H1 (cell line): Measurements from ENCODE around the gene RNF20. TPM values are rescaled to one million over a fixed set of nuclear protein-coding genes. Genes with fewer than 3 reads are reported as not detected.

Source experiments
- CTCF ChIA-PET: fragments of 300-600 bp; sonication (Branson Sonifier 250); formaldehyde crosslinking; loops from one replicate; lab custom pipeline; 2021; ENCODE audit not compliant: partially characterized antibody; lab: Charles Lee
- POLR2A ChIA-PET: fragments of 300-600 bp; sonication (Branson Sonifier 250); formaldehyde crosslinking; loops from one replicate; lab custom pipeline; 2021; ENCODE audit warnings: inconsistent platforms; ENCODE audit not compliant: partially characterized antibody; lab: Charles Lee
- DNase-seq, 2 experiments: peaks; one replicate each; pipeline versions ENCODE4 v3.0.0 to v3.0.0-alpha.2; 2010 to 2022; ENCODE audit warnings: low spot score in 2 of 2, low read depth in 1 of 2, mixed read lengths in 1 of 2
- FAIRE-seq: peaks from 2 replicates; lab custom pipeline; 2011; peaks lifted over from hg19 to GRCh38; lab: Jason Lieb, UNC
- H2AFZ ChIP-seq: 2 replicates; pipeline ENCODE4 v1.8.1; 2012; ENCODE audit warnings: low read length, inconsistent platforms
- H2AK5ac ChIP-seq: 2 replicates; pipeline ENCODE4 v1.6.1; 2013; ENCODE audit warnings: low read depth, low read length
- H2BK120ac ChIP-seq: replicated peaks from 2 replicates; pipeline ENCODE3; 2013; ENCODE audit warnings: low read depth, low read length, inconsistent platforms
- H2BK12ac ChIP-seq: 2 replicates; pipeline ENCODE4 v1.6.1; 2013; ENCODE audit warnings: low read depth, low read length
- H2BK15ac ChIP-seq: 2 replicates; pipeline ENCODE4 v1.6.1; 2013; ENCODE audit warnings: low read length
- H2BK20ac ChIP-seq: 2 replicates; pipeline ENCODE4 v1.6.1; 2013; ENCODE audit warnings: low read length
- H2BK5ac ChIP-seq: 2 replicates; pipeline ENCODE4 v1.6.1; 2013; ENCODE audit warnings: low read depth, low read length
- H3K14ac ChIP-seq: 2 replicates; pipeline ENCODE4 v1.6.1; 2013; ENCODE audit warnings: inconsistent platforms; ENCODE audit not compliant: insufficient read length
- H3K18ac ChIP-seq: 2 replicates; pipeline ENCODE4 v1.6.1; 2013; ENCODE audit warnings: low read length; ENCODE audit errors: extremely low read depth
- H3K23ac ChIP-seq: 2 replicates; pipeline ENCODE4 v1.6.1; 2013; ENCODE audit warnings: inconsistent platforms; ENCODE audit not compliant: insufficient read length
- H3K23me2 ChIP-seq: 2 replicates; pipeline ENCODE4 v1.6.1; 2013; ENCODE audit warnings: low read depth, low read length
- H3K27ac ChIP-seq: 2 replicates; pipeline ENCODE4 v1.6.1; 2011; ENCODE audit warnings: low read depth, low read length, inconsistent platforms
- H3K27me3 ChIP-seq, 4 experiments: replicated peaks in 1 of 4; 1 replicate in 1 of 4; 2 replicates in 3 of 4; pipeline versions ENCODE4 v1.6.1 to v1.8.1; 2011 to 2013; ENCODE audit warnings: low read length in 3 of 4, mild to moderate bottlenecking in 3 of 4, inconsistent platforms in 2 of 4, mixed read lengths in 2 of 4, moderate library complexity in 1 of 4; ENCODE audit not compliant: control insufficient read depth in 3 of 4, insufficient read depth in 3 of 4; ENCODE audit errors: extremely low read depth in 1 of 4
- H3K36me3 ChIP-seq, 4 experiments: 2 replicates each; pipeline versions ENCODE4 v1.6.1 to v1.8.1; 2011 to 2013; ENCODE audit warnings: mild to moderate bottlenecking in 4 of 4, low read length in 3 of 4, moderate library complexity in 2 of 4, control low read depth in 1 of 4, inconsistent platforms in 1 of 4; ENCODE audit not compliant: insufficient read depth in 4 of 4, control insufficient read depth in 2 of 4
- H3K4ac ChIP-seq: replicated peaks from 2 replicates; pipeline ENCODE3; 2013; ENCODE audit warnings: low read length, low read depth, mixed read lengths, inconsistent platforms; ENCODE audit not compliant: insufficient read length
- H3K4me1 ChIP-seq, 4 experiments: replicated peaks in 1 of 4; 1 replicate in 1 of 4; 2 replicates in 3 of 4; pipeline versions ENCODE4 v1.6.1 to v1.8.1; 2011 to 2013; ENCODE audit warnings: low read length in 3 of 4, inconsistent platforms in 2 of 4, mixed read lengths in 1 of 4; ENCODE audit not compliant: insufficient read depth in 4 of 4, control insufficient read depth in 3 of 4
- H3K4me2 ChIP-seq, 2 experiments: 2 replicates each; pipeline versions ENCODE4 v1.6.1 to v1.8.1; 2011 to 2013; ENCODE audit warnings: low read depth in 2 of 2, low read length in 2 of 2, control low read depth in 1 of 2, inconsistent platforms in 1 of 2, mild to moderate bottlenecking in 1 of 2; ENCODE audit not compliant: insufficient read depth in 1 of 2
- H3K4me3 ChIP-seq, 4 experiments: fragments of 200-600, 300-600 bp in 1 of 4; sonication (generic), shearing (Covaris generic), sonication (Bioruptor Twin) in 1 of 4; 2 replicates each; pipeline versions ENCODE4 v1.5.1 to v1.8.1; 2011 to 2016; ENCODE audit warnings: low read length in 4 of 4, low read depth in 3 of 4, control low read depth in 2 of 4, inconsistent platforms in 2 of 4, mild to moderate bottlenecking in 2 of 4, mixed read lengths in 1 of 4, moderate library complexity in 1 of 4; ENCODE audit not compliant: insufficient read depth in 2 of 4; ENCODE audit errors: extremely low read depth in 1 of 4
- H3K56ac ChIP-seq: replicated peaks from 2 replicates; pipeline ENCODE3; 2013; ENCODE audit warnings: low read depth, mild to moderate bottlenecking, mixed read lengths, low read length, inconsistent platforms; ENCODE audit not compliant: insufficient read length
- H3K79me1 ChIP-seq: 2 replicates; pipeline ENCODE4 v1.6.1; 2013; ENCODE audit warnings: low read depth, low read length, control low read depth
- H3K79me2 ChIP-seq, 2 experiments: 2 replicates each; pipeline versions ENCODE4 v1.6.1 to v1.8.1; 2012 to 2013; ENCODE audit warnings: low read length in 2 of 2, mild to moderate bottlenecking in 2 of 2, inconsistent platforms in 1 of 2; ENCODE audit not compliant: insufficient read depth in 2 of 2, control insufficient read depth in 1 of 2
- H3K9ac ChIP-seq, 4 experiments: replicated peaks in 1 of 4; 1 replicate in 1 of 4; 2 replicates in 3 of 4; pipeline versions ENCODE4 v1.6.1 to v1.8.1; 2011 to 2013; ENCODE audit warnings: low read depth in 3 of 4, low read length in 3 of 4, control low read depth in 2 of 4, mild to moderate bottlenecking in 2 of 4, moderate library complexity in 2 of 4, inconsistent platforms in 1 of 4; ENCODE audit errors: extremely low read depth in 1 of 4
- H3K9me3 ChIP-seq, 2 experiments: 2 replicates each; pipeline versions ENCODE4 v1.6.1 to v1.8.1; 2012 to 2013; ENCODE audit warnings: mild to moderate bottlenecking in 2 of 2, moderate library complexity in 2 of 2, control low read depth in 1 of 2, inconsistent platforms in 1 of 2, low read depth in 1 of 2, low read length in 1 of 2, mixed read lengths in 1 of 2; ENCODE audit not compliant: insufficient read depth in 2 of 2
- H4K20me1 ChIP-seq, 2 experiments: replicated peaks in 1 of 2; 2 replicates each; pipeline versions ENCODE3 to v1.8.1; 2011 to 2013; ENCODE audit warnings: inconsistent platforms in 2 of 2, low read length in 2 of 2, mild to moderate bottlenecking in 1 of 2; ENCODE audit not compliant: insufficient read depth in 2 of 2, control insufficient read depth in 1 of 2
- H4K5ac ChIP-seq: 2 replicates; pipeline ENCODE4 v1.6.1; 2013; ENCODE audit warnings: low read length, low read depth, mixed read lengths, inconsistent platforms; ENCODE audit not compliant: insufficient read length
- H4K8ac ChIP-seq: 2 replicates; pipeline ENCODE4 v1.8.0; 2013; ENCODE audit warnings: mild to moderate bottlenecking, moderate library complexity, low read length, inconsistent platforms; ENCODE audit not compliant: insufficient read depth; ENCODE audit errors: extremely low read depth
- H4K91ac ChIP-seq: replicated peaks from 2 replicates; pipeline ENCODE3; 2013; ENCODE audit warnings: low read length, mixed read lengths, inconsistent platforms; ENCODE audit not compliant: insufficient read length
- BCL11A ChIP-seq, 2 experiments: IDR thresholded peaks; one replicate each; pipeline ENCODE4 v1.6.1; 2011; ENCODE audit warnings: low read depth in 2 of 2, low read length in 2 of 2, mild to moderate bottlenecking in 2 of 2
- BRCA1 ChIP-seq: IDR thresholded peaks from 2 replicates; pipeline ENCODE4 v1.6.1; 2012; ENCODE audit warnings: low read depth, low read length, improper control_type of control experiment
- EGR1 ChIP-seq: IDR thresholded peaks from 2 replicates; pipeline ENCODE4 v1.6.1; 2011; ENCODE audit warnings: low read depth, low read length, borderline replicate concordance
- EZH2 ChIP-seq: fragments of 200-600 bp; sonication (generic); IDR thresholded peaks from 2 replicates; pipeline ENCODE4 v1.7.1; 2012; ENCODE audit warnings: low read depth, mild to moderate bottlenecking, moderate library complexity, low read length, inconsistent platforms; ENCODE audit not compliant: severe bottlenecking
- HDAC2 ChIP-seq, 2 experiments: fragments of 300-600 bp in 1 of 2; sonication (generic) in 1 of 2; IDR thresholded peaks; 2 replicates each; pipeline ENCODE4 v1.6.1; 2011 to 2012; ENCODE audit warnings: low read depth in 2 of 2, low read length in 2 of 2, mild to moderate bottlenecking in 2 of 2, moderate library complexity in 2 of 2, borderline replicate concordance in 1 of 2, inconsistent platforms in 1 of 2
- HDAC6 ChIP-seq: IDR thresholded peaks from one replicate; pipeline ENCODE4 v1.7.1; 2012; ENCODE audit warnings: low read depth, mild to moderate bottlenecking, inconsistent platforms, low read length, moderate library complexity
- KDM4A ChIP-seq: IDR thresholded peaks from one replicate; pipeline ENCODE4 v1.7.1; 2012; ENCODE audit warnings: low read depth, mild to moderate bottlenecking, moderate library complexity, low read length, inconsistent platforms; ENCODE audit not compliant: severe bottlenecking
- KDM5A ChIP-seq: fragments of 200-600 bp; IDR thresholded peaks from 2 replicates; pipeline ENCODE4 v1.7.1; 2012; ENCODE audit warnings: mild to moderate bottlenecking, low read length, inconsistent platforms, mixed read lengths
- POU5F1 ChIP-seq: IDR thresholded peaks from 2 replicates; pipeline ENCODE4 v1.6.1; 2011; ENCODE audit warnings: low read depth, mild to moderate bottlenecking, low read length, moderate library complexity
- RBBP5 ChIP-seq: IDR thresholded peaks from 2 replicates; pipeline ENCODE4 v1.7.1; 2012; ENCODE audit warnings: low read depth, mild to moderate bottlenecking, inconsistent platforms, low read length, moderate library complexity, borderline replicate concordance
- SIN3A ChIP-seq, 2 experiments: IDR thresholded peaks in 1 of 2; conservative IDR thresholded peaks in 1 of 2; 2 replicates each; pipeline ENCODE4 v1.6.1; 2011 to 2012; ENCODE audit warnings: low read length in 2 of 2, improper control_type of control experiment in 1 of 2, low read depth in 1 of 2, mild to moderate bottlenecking in 1 of 2
- SIRT6 ChIP-seq: IDR thresholded peaks from one replicate; pipeline ENCODE4 v1.7.1; 2012; ENCODE audit warnings: low read length, inconsistent platforms
- SP4 ChIP-seq: IDR thresholded peaks from 2 replicates; pipeline ENCODE4 v1.6.1; 2012; ENCODE audit warnings: low read length, inconsistent platforms
- TBP ChIP-seq: IDR thresholded peaks from 2 replicates; pipeline ENCODE4 v1.6.1; 2011; ENCODE audit warnings: low read depth, low read length, improper control_type of control experiment
- TEAD4 ChIP-seq: IDR thresholded peaks from 2 replicates; pipeline ENCODE4 v1.6.1; 2012; ENCODE audit warnings: low read depth, low read length, inconsistent platforms, mixed read lengths
- WGBS, 2 experiments: shearing (Covaris generic) in 1 of 2; methylation state at CpG; one replicate each; pipeline versions ENCODE4 v1.1.6 to v1.1.7; 2013 to 2015; ENCODE audit warnings: low lambda C conversion rate in 2 of 2, mixed read lengths in 2 of 2, inconsistent platforms in 1 of 2, low coverage in 1 of 2, missing lambda C conversion rate in 1 of 2; ENCODE audit not compliant: insufficient replicate concordance in 2 of 2, insufficient coverage in 1 of 2, insufficient read length in 1 of 2; ENCODE audit errors: extremely low coverage in 1 of 2, missing lambda C conversion rate in 1 of 2; 5-methylcytosine and 5-hydroxymethylcytosine counted together
- polyA plus RNA-seq, 7 experiments: library from polyadenylated mRNA; depleted of rRNA in 3 of 7; stranded (reverse) in 5 of 7; unstranded in 2 of 7; fragments of >200 nt in 5 of 7; fragments of 200-250 nt in 2 of 7; gene quantifications; 1 replicate in 5 of 7; 2 replicates in 1 of 7; 4 replicates in 1 of 7; pipeline versions ENCODE4 v1.2.1 to v1.2.3, GENCODE V29; 2011 to 2013; ENCODE audit warnings: missing spikeins in 2 of 7, mixed read lengths in 2 of 7
- total RNA-seq: library from RNA; stranded (reverse); fragmentation: NEBNext Ultra II Directional; extraction: Animal tissue kit (Norgen Biotek cat#: 25700); gene quantifications from 2 replicates; pipeline ENCODE4 v1.2.1, GENCODE V29; 2021

RNF20 gene
- total and polyA plus RNA-seq, 2 of the 8 experiments (the other 6 are each of a cell fraction or from before 2014, with no cell fraction given), result 9.4 to 65.2 TPM

- Histone ChIP-seq H4K91ac (no peak overlapping the region), H3K18ac (no peak overlapping the region), H4K20me1 (peaks cover 2 to 20% of the 10 kb centered on the region in 2 experiments), H3K36me3 (peaks cover 0 to 53% (median 24%) of the 10 kb centered on the region in 4 experiments; a peak in 7 of 8 replicates), H3K14ac (no peak overlapping the region), H3K56ac (no peak overlapping the region), H3K27me3 (no peaks in the 10 kb centered on the region), H2BK12ac (no peak overlapping the region), H2BK5ac (no peak overlapping the region), H2AK5ac (no peak overlapping the region), H4K8ac (no peak overlapping the region), H2AFZ (no peak overlapping the region), H2BK15ac (no peak overlapping the region), H3K23me2 (no peaks in the 10 kb centered on the region), H3K4me3 (no peak overlapping the region), H3K9me3 (no peaks in the 10 kb centered on the region), H2BK120ac (no peak overlapping the region), H3K27ac (no peak overlapping the region), H3K79me2 (peaks cover 0 to 34% of the 10 kb centered on the region in 2 experiments; a peak in 3 of 4 replicates), H3K4ac (no peak overlapping the region), H3K79me1 (no peaks in the 10 kb centered on the region), H3K23ac (no peak overlapping the region), H3K4me2 (no peak overlapping the region), H3K4me1 (no peaks in the 10 kb centered on the region), H3K9ac (no peak overlapping the region), H4K5ac (no peak overlapping the region), H2BK20ac (no peak overlapping the region)
- DNase-seq (no peak), FAIRE-seq (no peak)
- ChIA-PET CTCF (interaction anchor here (1.2 to 26.1 kb wide), 7 partner anchors 10 to 152 kb away, joined by 3 to 447 read pairs (median 4); no protein-coding TSS in a partner anchor), POLR2A (no interaction called here)
- 86% methylated on average over 8 of the region's 8 CpGs; no CpG with 5 or more reads in 1 of the 2 experiments for WGBS, 2 experiments
- TF ChIP-seq KDM5A (no peak), HDAC2 (IDR thresholded peaks at IDR 0.05; ENCODE audit: borderline replicate concordance in 1 of 2, low read depth in 2 of 2, low read length in 2 of 2) (no peak), SP4 (no peak), BRCA1 (no peak), POU5F1 (no peak), HDAC6 (no peak), RBBP5 (no peak), BCL11A (IDR thresholded peaks at IDR 0.05; ENCODE audit: low read depth in 2 of 2, low read length in 2 of 2) (no peak), EZH2 (no peak), TBP (no peak), TEAD4 (no peak), SIRT6 (no peak), SIN3A (conservative IDR thresholded peaks at IDR 0.05 in 1 of 2, IDR thresholded peaks at IDR 0.05 in 1 of 2; ENCODE audit: low read depth in 1 of 2, low read length in 2 of 2) (no peak), KDM4A (no peak), EGR1 (no peak)
Observed at GRCh38 chr9:101540069-101540468, 6.4 kb downstream of the RNF20 start.
